GM23248 (cell line): ENCODE data around the gene ADRB1. TPM values are rescaled to one million over a fixed set of nuclear protein-coding genes. Genes with fewer than 3 reads are reported as not detected.

Experiments
- DNase-seq: peaks from one replicate; pipeline ENCODE4 v3.0.0-alpha.2; 2015
- H2AFZ ChIP-seq: fragments of 200-600 bp; sonication (generic); 2 replicates; pipeline ENCODE4 v1.6.1; 2016; ENCODE audit warnings: antibody characterized with exemption
- H3F3A ChIP-seq: fragments of 200-600 bp; sonication (generic); 2 replicates; pipeline ENCODE4 v1.6.1; 2016; ENCODE audit warnings: mild to moderate bottlenecking, antibody characterized with exemption, mixed run types; ENCODE audit not compliant: insufficient read depth
- H3K27ac ChIP-seq: fragments of 200-600 bp; sonication (generic); 2 replicates; pipeline ENCODE4 v1.5.1; 2016; ENCODE audit warnings: mild to moderate bottlenecking
- H3K27me3 ChIP-seq: fragments of 200-600 bp; sonication (generic); replicated peaks from 2 replicates; pipeline ENCODE4 v1.6.1; 2016; ENCODE audit warnings: mild to moderate bottlenecking; ENCODE audit not compliant: insufficient read depth
- H3K36me3 ChIP-seq: fragments of 200-600 bp; sonication (generic); 2 replicates; pipeline ENCODE4 v1.6.1; 2016; ENCODE audit warnings: low read depth, mild to moderate bottlenecking
- H3K4me1 ChIP-seq: fragments of 200-600 bp; sonication (generic); 2 replicates; pipeline ENCODE4 v1.6.1; 2016; ENCODE audit warnings: mild to moderate bottlenecking; ENCODE audit not compliant: insufficient read depth
- H3K4me2 ChIP-seq: fragments of 200-600 bp; sonication (generic); one replicate; pipeline ENCODE4 v1.6.1; 2016; ENCODE audit warnings: mild to moderate bottlenecking; ENCODE audit not compliant: unreplicated experiment
- H3K4me3 ChIP-seq: fragments of 200-600 bp; sonication (generic); 2 replicates; pipeline ENCODE4 v1.5.1; 2016; ENCODE audit warnings: mild to moderate bottlenecking
- H3K79me2 ChIP-seq: fragments of 200-600 bp; sonication (generic); 2 replicates; pipeline ENCODE4 v1.6.1; 2016; ENCODE audit warnings: mild to moderate bottlenecking; ENCODE audit not compliant: insufficient read depth
- H3K9ac ChIP-seq: fragments of 200-600 bp; sonication (generic); 2 replicates; pipeline ENCODE4 v1.6.1; 2016; ENCODE audit warnings: mild to moderate bottlenecking
- H3K9me2 ChIP-seq: fragments of 200-600 bp; sonication (generic); 2 replicates; pipeline ENCODE4 v1.6.1; 2016; ENCODE audit warnings: mixed run types, mild to moderate bottlenecking, moderate library complexity; ENCODE audit not compliant: insufficient read depth
- H3K9me3 ChIP-seq: fragments of 200-600 bp; sonication (generic); one replicate; pipeline ENCODE4 v1.6.1; 2017; ENCODE audit warnings: low read depth
- H4K20me1 ChIP-seq: fragments of 200-600 bp; sonication (generic); 2 replicates; pipeline ENCODE4 v1.6.0; 2016; ENCODE audit not compliant: insufficient read depth
- EZH2 ChIP-seq: fragments of 200-600 bp; sonication (generic); IDR thresholded peaks from 2 replicates; pipeline ENCODE4 v1.6.1; 2018; ENCODE audit warnings: antibody characterized with exemption, mild to moderate bottlenecking; ENCODE audit not compliant: insufficient read depth, poor library complexity, severe bottlenecking
- EZH2phosphoT487 ChIP-seq: fragments of 200-600 bp; sonication (generic); IDR thresholded peaks from 2 replicates; pipeline ENCODE4 v1.6.1; 2018; ENCODE audit warnings: antibody characterized with exemption, moderate library complexity, mild to moderate bottlenecking, low read depth; ENCODE audit not compliant: insufficient read depth
- WGBS, 2 experiments: methylation state at CpG; one replicate each; pipeline ENCODE4 v1.1.6; 2015 to 2017; ENCODE audit warnings: low lambda C conversion rate in 2 of 2, low coverage in 1 of 2; ENCODE audit errors: missing lambda C conversion rate in 2 of 2; 5-methylcytosine and 5-hydroxymethylcytosine counted together
- in situ Hi-C: fragments of 300-500 bp; cut with MboI; formaldehyde crosslinking; loops from 2 replicates; pipeline ENCODE4 v1.15.0; 2020
- polyA plus RNA-seq: library from polyadenylated mRNA; unstranded; fragments of >200 nt; fragmentation: Nextera tagmentation; extraction: Ambion mirVana; gene quantifications from 2 replicates; pipeline ENCODE4 v1.2.1, GENCODE V29; 2016
- total RNA-seq: library from RNA; depleted of rRNA; stranded (reverse); fragments of >200 nt; shearing (Covaris generic); gene quantifications from 2 replicates; pipeline ENCODE4 v1.2.3, GENCODE V29; 2014

ADRB1 gene
- total and polyA plus RNA-seq, 2 experiments from 2014 or later: not detected

- DNase-seq: peak; percentile 52
- peaks cover 65% of the 10 kb centered on the region for H3K27me3 ChIP-seq
Observed at GRCh38 chr10:114045136-114046086, 1.7 kb downstream of the ADRB1 start.

GRCh38 chr10:114046087-114046458 is 2.4 kb downstream of the ADRB1 start:
- Histone ChIP-seq H2AFZ (no peak overlapping the region), H3K27me3 (peaks cover 60% of the 10 kb centered on the region), H3K4me1 (no peaks in the 10 kb centered on the region), H3K9ac (no peak overlapping the region), H3K9me3 (no peaks in the 10 kb centered on the region), H3K4me2 (no peak overlapping the region), H3F3A (no peaks in the 10 kb centered on the region), H4K20me1 (no peaks in the 10 kb centered on the region), H3K36me3 (no peaks in the 10 kb centered on the region), H3K79me2 (no peaks in the 10 kb centered on the region), H3K27ac (no peak overlapping the region), H3K9me2 (no peaks in the 10 kb centered on the region), H3K4me3 (no peak overlapping the region)
- 4 to 5% methylated on average over 7 of the region's 7 CpGs for WGBS, 2 experiments
- DNase-seq: no peak
- no peak for TF ChIP-seq EZH2phosphoT487
- TF ChIP-seq EZH2: no peak
- in situ Hi-C loops: no loop called here

More at GRCh38 chr10:114045136-114046086, 1.7 kb downstream of the ADRB1 start:
- Histone ChIP-seq H3K9me3 (no peaks in the 10 kb centered on the region), H4K20me1 (no peaks in the 10 kb centered on the region), H3K36me3 (no peaks in the 10 kb centered on the region), H3K27ac (no peak overlapping the region), H3K4me1 (no peaks in the 10 kb centered on the region), H2AFZ (no peak overlapping the region), H3K79me2 (no peaks in the 10 kb centered on the region), H3K9me2 (no peaks in the 10 kb centered on the region), H3K4me3 (peak overlapping the region; percentile 37; the same call in 1 of the 2 replicates), H3K4me2 (peak overlapping the region; percentile 52), H3F3A (no peaks in the 10 kb centered on the region), H3K9ac (no peak overlapping the region)
- 3 to 4% methylated on average over 67 to 77 of the region's 78 CpGs for WGBS, 2 experiments
- TF ChIP-seq EZH2phosphoT487: no peak
- in situ Hi-C loops: no loop called here

DNA sequence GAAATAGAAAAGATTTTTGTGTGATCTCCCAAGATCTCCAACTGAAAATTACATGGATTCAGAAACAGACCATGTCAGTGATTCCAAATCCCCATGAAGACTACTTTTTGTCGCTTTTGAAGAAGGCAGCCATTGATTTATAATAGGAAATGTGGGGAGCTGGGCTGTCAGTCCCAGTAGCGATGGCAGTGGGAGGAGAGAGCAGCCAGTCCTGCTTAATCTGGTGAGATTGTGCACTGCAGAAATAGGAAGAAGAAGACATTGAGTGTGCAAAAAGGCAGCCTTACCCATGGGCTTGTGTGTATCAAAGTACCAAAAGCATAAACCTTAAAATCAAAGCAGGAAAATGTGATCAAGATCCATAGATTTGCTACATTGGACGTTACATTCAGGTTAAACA is 4.8 kb downstream of the ADRB1 start:
- Histone ChIP-seq H3K9me2 (no peaks in the 10 kb centered on the region), H3K27ac (no peak overlapping the region), H3K4me1 (no peaks in the 10 kb centered on the region), H3K4me2 (no peak overlapping the region), H3K36me3 (no peaks in the 10 kb centered on the region), H3K9ac (no peak overlapping the region), H3K79me2 (no peaks in the 10 kb centered on the region), H3K27me3 (peaks cover 42% of the 10 kb centered on the region), H3K4me3 (no peak overlapping the region), H3K9me3 (no peaks in the 10 kb centered on the region), H3F3A (no peaks in the 10 kb centered on the region), H2AFZ (no peak overlapping the region), H4K20me1 (no peaks in the 10 kb centered on the region)
- in situ Hi-C loops: no loop called here
- 48 to 53% methylated on average over 3 of the region's 3 CpGs for WGBS, 2 experiments
- TF ChIP-seq EZH2 (no peak), EZH2phosphoT487 (no peak)
- DNase-seq: no peak

DNA sequence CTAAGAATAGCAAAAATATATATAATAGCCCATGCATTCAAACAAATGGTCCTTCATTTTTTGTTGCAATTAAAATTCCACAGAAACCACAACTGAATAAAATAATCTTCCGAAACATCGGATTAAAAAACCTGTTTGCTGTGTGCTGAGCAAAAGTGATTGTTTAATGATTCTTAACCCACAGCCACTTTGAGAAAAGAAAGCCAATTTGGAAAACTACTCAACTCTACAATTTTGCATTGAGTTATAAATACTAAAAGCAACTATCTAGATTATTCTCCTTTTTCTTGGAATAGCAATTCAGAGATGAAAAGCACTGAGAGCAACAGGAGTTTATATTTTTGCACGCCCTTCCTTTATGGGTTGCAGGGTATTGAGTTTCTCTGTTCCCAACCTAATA is 8.0 kb downstream of the ADRB1 start:
- no peaks in the 10 kb centered on the region for H3K9me2 ChIP-seq
- no peak for DNase-seq
- no peaks in the 10 kb centered on the region for H3K79me2 ChIP-seq
- H4K20me1 ChIP-seq: no peaks in the 10 kb centered on the region
- H3K4me1 ChIP-seq: no peaks in the 10 kb centered on the region
- H3F3A ChIP-seq: no peaks in the 10 kb centered on the region
- no peaks in the 10 kb centered on the region for H3K36me3 ChIP-seq
- no peaks in the 10 kb centered on the region for H3K9me3 ChIP-seq
- no peak overlapping the region for H3K27ac ChIP-seq
- in situ Hi-C loops: no loop called here
- H3K27me3 ChIP-seq: peaks cover 30% of the 10 kb centered on the region
- no peak overlapping the region for H3K9ac ChIP-seq
- TF ChIP-seq EZH2phosphoT487: no peak
- no peak for TF ChIP-seq EZH2
- no peak overlapping the region for H3K4me3 ChIP-seq
- H3K4me2 ChIP-seq: no peak overlapping the region
- 77 to 80% methylated on average over 3 of the region's 3 CpGs for WGBS, 2 experiments
- no peak overlapping the region for H2AFZ ChIP-seq
